ENCODE measurements around the gene PFKFB4. TPM values are rescaled to one million over a fixed set of nuclear protein-coding genes. Genes with fewer than 3 reads are reported as not detected.

Gene PFKFB4
- total and polyA plus RNA-seq, 2 donors (not counting 1 experiment from before 2014, with no cell fraction given), result 1.3 to 3.3 TPM

DNA sequence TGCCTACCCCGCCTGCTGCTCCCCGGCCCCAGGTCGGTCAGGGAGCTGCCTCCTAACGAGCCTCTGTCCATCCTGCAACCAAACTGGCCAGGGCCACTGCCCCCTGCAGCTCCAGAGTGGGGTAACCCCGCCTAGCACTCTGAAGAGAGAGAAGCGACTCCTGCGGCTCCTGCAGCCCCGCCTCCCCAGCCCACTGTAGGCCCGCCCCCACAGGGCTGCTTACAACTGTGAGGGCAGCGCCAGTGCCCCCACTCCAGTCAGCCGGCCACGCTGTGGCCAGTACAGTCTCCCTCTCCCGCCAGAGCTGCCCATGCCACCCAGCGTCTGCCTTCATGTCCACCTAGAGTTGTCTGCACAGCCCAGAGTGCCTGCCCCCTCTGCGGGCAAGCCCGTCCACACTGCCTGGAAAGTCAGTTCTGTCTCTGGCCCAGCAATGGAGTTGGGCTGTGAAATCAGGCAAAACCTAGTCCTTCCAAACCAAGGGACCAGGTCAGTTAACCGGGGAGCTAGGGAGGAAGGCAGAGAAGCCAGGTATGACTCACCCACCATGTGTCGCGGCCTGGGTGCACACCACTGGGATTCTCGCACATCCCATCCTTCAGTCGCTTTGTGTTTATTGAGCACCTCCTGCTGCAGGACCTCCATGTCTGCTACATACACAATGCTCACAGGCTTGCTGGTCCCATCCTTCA, 4.6 kb upstream of the PFKFB4 start:
- Histone ChIP-seq H3K9ac (ENCODE audit: low read length) (no peak overlapping the region), H3K4me1 (ENCODE audit: control insufficient read depth in 2 of 2, insufficient read depth in 2 of 2, low read length in 2 of 2) (peaks cover 14 to 37% of the 10 kb centered on the region in 2 donors)
- peaks cover 30% of the 10 kb centered on the region for H3K4me1 Mint-ChIP-seq

DNA sequence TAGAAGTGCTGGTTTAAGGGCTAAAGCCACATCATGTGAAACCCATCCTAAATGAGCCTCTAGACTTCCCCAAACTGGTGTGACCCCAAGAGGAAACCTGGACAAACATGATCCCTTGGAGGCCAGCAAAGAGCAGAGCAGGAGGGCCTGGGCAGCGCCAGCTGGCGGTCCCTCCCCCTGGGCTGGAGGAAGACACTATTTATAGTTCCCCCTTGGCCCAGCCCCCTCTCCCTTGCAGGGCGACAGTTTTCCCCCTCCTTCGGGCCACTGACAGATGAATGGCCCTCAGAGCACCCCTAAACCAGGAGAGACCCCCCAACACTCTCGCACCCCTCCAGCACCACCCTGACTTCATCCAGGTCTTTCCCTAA, 4.0 kb upstream of the PFKFB4 start:
- no peak overlapping the region for H3K9ac ChIP-seq (ENCODE audit: low read length)
- no peaks in the 10 kb centered on the region for H3K79me2 ChIP-seq (ENCODE audit: control insufficient read depth, insufficient read depth, low read length)
- ChIA-PET CTCF (interaction anchor here (0.6 to 3.6 kb wide), 4 partner anchors 11 to 168 kb away, joined by 3 to 25 read pairs (median 4); no protein-coding TSS in a partner anchor), POLR2A (no interaction called here)
- 8% methylated on average over 5 of the region's 5 CpGs for WGBS (ENCODE audit: insufficient coverage)
- ATAC-seq (ENCODE audit: low read depth) (no peak), DNase-seq (no peak)
- no peak overlapping the region for H3K27ac Mint-ChIP-seq
- peaks cover 33% of the 10 kb centered on the region for H3K4me1 Mint-ChIP-seq
- peaks cover 16 to 40% of the 10 kb centered on the region in 2 donors for H3K4me1 ChIP-seq (ENCODE audit: control insufficient read depth in 2 of 2, insufficient read depth in 2 of 2, low read length in 2 of 2)
- TF ChIP-seq, protein P1, sequence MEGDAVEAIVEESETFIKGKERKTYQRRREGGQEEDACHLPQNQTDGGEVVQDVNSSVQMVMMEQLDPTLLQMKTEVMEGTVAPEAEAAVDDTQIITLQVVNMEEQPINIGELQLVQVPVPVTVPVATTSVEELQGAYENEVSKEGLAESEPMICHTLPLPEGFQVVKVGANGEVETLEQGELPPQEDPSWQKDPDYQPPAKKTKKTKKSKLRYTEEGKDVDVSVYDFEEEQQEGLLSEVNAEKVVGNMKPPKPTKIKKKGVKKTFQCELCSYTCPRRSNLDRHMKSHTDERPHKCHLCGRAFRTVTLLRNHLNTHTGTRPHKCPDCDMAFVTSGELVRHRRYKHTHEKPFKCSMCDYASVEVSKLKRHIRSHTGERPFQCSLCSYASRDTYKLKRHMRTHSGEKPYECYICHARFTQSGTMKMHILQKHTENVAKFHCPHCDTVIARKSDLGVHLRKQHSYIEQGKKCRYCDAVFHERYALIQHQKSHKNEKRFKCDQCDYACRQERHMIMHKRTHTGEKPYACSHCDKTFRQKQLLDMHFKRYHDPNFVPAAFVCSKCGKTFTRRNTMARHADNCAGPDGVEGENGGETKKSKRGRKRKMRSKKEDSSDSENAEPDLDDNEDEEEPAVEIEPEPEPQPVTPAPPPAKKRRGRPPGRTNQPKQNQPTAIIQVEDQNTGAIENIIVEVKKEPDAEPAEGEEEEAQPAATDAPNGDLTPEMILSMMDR (IDR thresholded peaks at IDR 0.05), result no peak
- no peak overlapping the region for H3K27ac ChIP-seq (ENCODE audit: low read length in 2 of 2)
- no peak overlapping the region for H3K4me3 ChIP-seq (ENCODE audit: control extremely low read depth in 1 of 5, extremely low read depth in 1 of 5, insufficient read depth in 1 of 5, low read depth in 2 of 5, low read length in 4 of 5)
- intact Hi-C loops (cut with micrococcal nuclease), result no loop called here
- peak overlapping the region; percentile 52 for H3K4me2 ChIP-seq (replicated peaks; ENCODE audit: low read depth, low read length, poor library complexity, severe bottlenecking)
- no peaks in the 10 kb centered on the region for H3K9me3 Mint-ChIP-seq (ENCODE audit: insufficient read depth)
- no peaks in the 10 kb centered on the region for H3K36me3 ChIP-seq (replicated peaks in 1 of 2; ENCODE audit: control extremely low read depth in 1 of 2, control insufficient read depth in 1 of 2, extremely low read depth in 1 of 2, insufficient read depth in 2 of 2, low read length in 1 of 2)
- no peak overlapping the region for H3K4me3 Mint-ChIP-seq
- no peaks in the 10 kb centered on the region for H4K20me1 ChIP-seq (ENCODE audit: control insufficient read depth, insufficient read depth, low read length, poor library complexity, severe bottlenecking)
- H2AFZ ChIP-seq (ENCODE audit: insufficient read depth, low read depth, low read length, poor library complexity, severe bottlenecking), result peak overlapping the region; percentile 71
- H3K9me3 ChIP-seq (ENCODE audit: control extremely low read depth in 1 of 3, control insufficient read depth in 2 of 3, insufficient read depth in 1 of 3, low read length in 2 of 3), result no peaks in the 10 kb centered on the region
- H3K27me3 ChIP-seq (replicated peaks in 1 of 4; ENCODE audit: control extremely low read depth in 1 of 4, control insufficient read depth in 3 of 4, insufficient read depth in 4 of 4, low read length in 3 of 4), result no peaks in the 10 kb centered on the region
- H3K27me3 Mint-ChIP-seq, result no peaks in the 10 kb centered on the region

More for the DNA sequence above, 4.6 kb upstream of the PFKFB4 start:
- peak; percentile 42 for DNase-seq
- Histone ChIP-seq H3K27me3 (replicated peaks in 1 of 4; ENCODE audit: control extremely low read depth in 1 of 4, control insufficient read depth in 3 of 4, insufficient read depth in 4 of 4, low read length in 3 of 4) (no peaks in the 10 kb centered on the region), H3K79me2 (ENCODE audit: control insufficient read depth, insufficient read depth, low read length) (no peaks in the 10 kb centered on the region), H3K27ac (ENCODE audit: low read length in 2 of 2) (no peak overlapping the region), H3K4me3 (ENCODE audit: control extremely low read depth in 1 of 5, extremely low read depth in 1 of 5, insufficient read depth in 1 of 5, low read depth in 2 of 5, low read length in 4 of 5) (no peak overlapping the region), H3K4me2 (replicated peaks; ENCODE audit: low read depth, low read length, poor library complexity, severe bottlenecking) (peak overlapping the region; percentile 52), H2AFZ (ENCODE audit: insufficient read depth, low read depth, low read length, poor library complexity, severe bottlenecking) (peak overlapping the region; percentile 71), H4K20me1 (ENCODE audit: control insufficient read depth, insufficient read depth, low read length, poor library complexity, severe bottlenecking) (no peaks in the 10 kb centered on the region), H3K36me3 (replicated peaks in 1 of 2; ENCODE audit: control extremely low read depth in 1 of 2, control insufficient read depth in 1 of 2, extremely low read depth in 1 of 2, insufficient read depth in 2 of 2, low read length in 1 of 2) (no peaks in the 10 kb centered on the region), H3K9me3 (ENCODE audit: control extremely low read depth in 1 of 3, control insufficient read depth in 2 of 3, insufficient read depth in 1 of 3, low read length in 2 of 3) (no peaks in the 10 kb centered on the region)
- 39% methylated on average over 21 of the region's 21 CpGs for WGBS (ENCODE audit: insufficient coverage)
- H3K4me3 Mint-ChIP-seq, result peak overlapping the region; percentile 50
- H3K9me3 Mint-ChIP-seq (ENCODE audit: insufficient read depth), result no peaks in the 10 kb centered on the region
- CTCF ChIA-PET, result interaction anchor here (1.8 to 3.6 kb wide), 2 partner anchors 12 to 159 kb away, joined by 4 to 25 read pairs; no protein-coding TSS in a partner anchor
- POLR2A ChIA-PET, result interaction anchor here (0.6 kb wide), 1 partner anchor 169 kb away, joined by 4 read pairs; no protein-coding TSS in a partner anchor
- ATAC-seq (ENCODE audit: low read depth), result no peak
- no peaks in the 10 kb centered on the region for H3K27me3 Mint-ChIP-seq
- no peak overlapping the region for H3K27ac Mint-ChIP-seq
- intact Hi-C loops (cut with micrococcal nuclease), result no loop called here
- TF ChIP-seq, protein P1 (IDR thresholded peaks at IDR 0.05), result no peak
- no peak for TF ChIP-seq EZH2 (IDR thresholded peaks at IDR 0.05; ENCODE audit: borderline replicate concordance, insufficient read depth, low read depth, low read length, poor library complexity, severe bottlenecking)

Measured in B cell (primary cell).